ENCODE data around the gene YPEL1.

Gene YPEL1

GRCh38 chr22:21673534-21674321, 61.9 kb downstream of the YPEL1 start:
- TF ChIP-seq GATA3 (IDR thresholded peaks at IDR 0.05; ENCODE audit: low read depth, low read length): no peak
- TF ChIP-seq GATA2 (IDR thresholded peaks at IDR 0.05; ENCODE audit: low read depth, low read length): no peak

GRCh38 chr22:21672107-21672629, 63.4 kb downstream of the YPEL1 start:
- TF ChIP-seq GATA2 (IDR thresholded peaks at IDR 0.05; ENCODE audit: low read depth, low read length) (no peak), GATA3 (IDR thresholded peaks at IDR 0.05; ENCODE audit: low read depth, low read length) (no peak)

- TF ChIP-seq GATA3 (IDR thresholded peaks at IDR 0.05; ENCODE audit: low read depth, low read length): no peak
- TF ChIP-seq GATA2 (IDR thresholded peaks at IDR 0.05; ENCODE audit: low read depth, low read length): no peak
Measured at GRCh38 chr22:21669026-21669425, 66.6 kb downstream of the YPEL1 start.

GRCh38 chr22:21666786-21667185, 68.8 kb downstream of the YPEL1 start:
- TF ChIP-seq GATA3 (IDR thresholded peaks at IDR 0.05; ENCODE audit: low read depth, low read length) (no peak), GATA2 (IDR thresholded peaks at IDR 0.05; ENCODE audit: low read depth, low read length) (no peak)

- no peak for TF ChIP-seq GATA2 (IDR thresholded peaks at IDR 0.05; ENCODE audit: low read depth, low read length)
Measured at GRCh38 chr22:21665047-21665851, 70.3 kb downstream of the YPEL1 start.

GRCh38 chr22:21663738-21664137, 71.9 kb downstream of the YPEL1 start:
- TF ChIP-seq GATA3 (IDR thresholded peaks at IDR 0.05; ENCODE audit: low read depth, low read length) (no peak), GATA2 (IDR thresholded peaks at IDR 0.05; ENCODE audit: low read depth, low read length) (no peak)

GRCh38 chr22:21661991-21662390, 73.6 kb downstream of the YPEL1 start:
- TF ChIP-seq GATA3 (IDR thresholded peaks at IDR 0.05; ENCODE audit: low read depth, low read length) (no peak), GATA2 (IDR thresholded peaks at IDR 0.05; ENCODE audit: low read depth, low read length) (no peak)

GRCh38 chr22:21660904-21661303, 74.7 kb downstream of the YPEL1 start:
- TF ChIP-seq GATA2 (IDR thresholded peaks at IDR 0.05; ENCODE audit: low read depth, low read length): no peak
- TF ChIP-seq GATA3 (IDR thresholded peaks at IDR 0.05; ENCODE audit: low read depth, low read length): no peak

- TF ChIP-seq GATA3 (IDR thresholded peaks at IDR 0.05; ENCODE audit: low read depth, low read length): no peak
- TF ChIP-seq GATA2 (IDR thresholded peaks at IDR 0.05; ENCODE audit: low read depth, low read length): no peak
Measured at GRCh38 chr22:21659864-21660525, 75.6 kb downstream of the YPEL1 start.

GRCh38 chr22:21657360-21658032, 78.1 kb downstream of the YPEL1 start:
- TF ChIP-seq GATA2 (IDR thresholded peaks at IDR 0.05; ENCODE audit: low read depth, low read length): no peak
- no peak for TF ChIP-seq GATA3 (IDR thresholded peaks at IDR 0.05; ENCODE audit: low read depth, low read length)

- TF ChIP-seq GATA2 (IDR thresholded peaks at IDR 0.05; ENCODE audit: low read depth, low read length) (no peak), GATA3 (IDR thresholded peaks at IDR 0.05; ENCODE audit: low read depth, low read length) (no peak)
Measured at GRCh38 chr22:21657020-21657359, 78.6 kb downstream of the YPEL1 start.

- TF ChIP-seq GATA3 (IDR thresholded peaks at IDR 0.05; ENCODE audit: low read depth, low read length): no peak
- TF ChIP-seq GATA2 (IDR thresholded peaks at IDR 0.05; ENCODE audit: low read depth, low read length): no peak
Measured at GRCh38 chr22:21652547-21653545, 82.7 kb downstream of the YPEL1 start.
